Body of pancreas (tissue), 4 donors: ENCODE results near the gene OSBPL5.

Experiments
- POLR2A ChIP-seq, 3 donors: fragments of 450-650 bp; IDR thresholded peaks; one replicate each; pipeline ENCODE4 v1.6.1; 2016; ENCODE audit warnings: antibody characterized with exemption in 3 of 3, mild to moderate bottlenecking in 2 of 3
- TF ChIP-seq, protein P1 (sequence below), 7 experiments: fragments of 450-650 bp in 4 of 7; fragments of 200-600 bp in 3 of 7; sonication (generic) in 3 of 7; IDR thresholded peaks; one replicate each; pipeline ENCODE4 v1.5.1; 2016 to 2019; ENCODE audit warnings: antibody characterized with exemption in 7 of 7

DNA sequence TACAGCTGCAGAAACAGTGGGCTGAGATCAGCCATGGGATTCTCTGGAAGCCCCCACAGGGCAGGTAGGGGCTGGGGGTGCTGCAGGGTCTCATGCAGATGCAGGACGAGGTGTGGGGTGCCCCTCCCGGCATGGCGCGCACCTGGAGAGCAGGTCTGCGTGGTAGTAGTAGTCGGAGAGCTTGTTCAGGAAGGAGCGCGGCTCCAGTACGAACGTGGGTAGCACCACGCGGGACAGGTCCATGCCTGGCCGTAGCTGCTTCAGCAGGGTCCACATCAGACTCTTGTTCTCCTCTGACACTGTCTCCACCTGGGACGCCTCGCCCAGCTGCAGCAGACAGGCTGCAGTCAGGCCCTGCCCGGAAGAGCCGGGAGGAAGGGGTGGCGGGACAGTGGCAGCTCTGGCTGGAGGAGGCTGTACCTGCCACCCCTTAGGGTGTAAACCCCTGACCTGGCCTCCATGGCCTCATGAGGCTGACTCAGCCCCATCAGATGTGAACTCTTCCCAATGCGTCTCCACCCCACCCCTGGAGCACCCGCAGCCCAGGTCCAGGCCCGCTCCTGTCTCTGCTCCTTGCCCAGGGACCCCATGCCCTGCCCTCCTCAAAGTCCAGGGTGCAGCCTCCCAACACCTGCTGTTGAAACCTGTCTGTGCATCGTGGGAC lies 60.9 kb downstream of the OSBPL5 start:
- TF ChIP-seq, protein P1, sequence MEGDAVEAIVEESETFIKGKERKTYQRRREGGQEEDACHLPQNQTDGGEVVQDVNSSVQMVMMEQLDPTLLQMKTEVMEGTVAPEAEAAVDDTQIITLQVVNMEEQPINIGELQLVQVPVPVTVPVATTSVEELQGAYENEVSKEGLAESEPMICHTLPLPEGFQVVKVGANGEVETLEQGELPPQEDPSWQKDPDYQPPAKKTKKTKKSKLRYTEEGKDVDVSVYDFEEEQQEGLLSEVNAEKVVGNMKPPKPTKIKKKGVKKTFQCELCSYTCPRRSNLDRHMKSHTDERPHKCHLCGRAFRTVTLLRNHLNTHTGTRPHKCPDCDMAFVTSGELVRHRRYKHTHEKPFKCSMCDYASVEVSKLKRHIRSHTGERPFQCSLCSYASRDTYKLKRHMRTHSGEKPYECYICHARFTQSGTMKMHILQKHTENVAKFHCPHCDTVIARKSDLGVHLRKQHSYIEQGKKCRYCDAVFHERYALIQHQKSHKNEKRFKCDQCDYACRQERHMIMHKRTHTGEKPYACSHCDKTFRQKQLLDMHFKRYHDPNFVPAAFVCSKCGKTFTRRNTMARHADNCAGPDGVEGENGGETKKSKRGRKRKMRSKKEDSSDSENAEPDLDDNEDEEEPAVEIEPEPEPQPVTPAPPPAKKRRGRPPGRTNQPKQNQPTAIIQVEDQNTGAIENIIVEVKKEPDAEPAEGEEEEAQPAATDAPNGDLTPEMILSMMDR (IDR thresholded peaks at IDR 0.05): no peak
- no peak for TF ChIP-seq POLR2A (IDR thresholded peaks at IDR 0.05)
